HPDE6-E6E7 (cell line): ENCODE results near the gene UGCG.
A peak's percentile ranks its signal among the peaks of the same experiment; 100 is the strongest.
"Not testable (repeated sequence)": the region's sequence is repeated elsewhere in the genome, so short reads cannot be mapped to it uniquely, and the experiment has no call there.

Experiments used
- DNase-seq: peaks from one replicate; pipeline ENCODE4 v3.0.0; 2011; ENCODE audit warnings: missing footprints; ENCODE audit errors: extremely low spot score

UGCG gene

GRCh38 chr9:111890867-111891266 lies 5.7 kb upstream of the UGCG start:
- DNase-seq = not testable (repeated sequence)

GRCh38 chr9:111891910-111892499 lies 4.6 kb upstream of the UGCG start:
- peak; percentile 25 for DNase-seq

GRCh38 chr9:111896942-111897600 lies 457 bp downstream of the UGCG start:
- DNase-seq = peak; percentile 16

- no peak for DNase-seq
Observed at GRCh38 chr9:111897601-111898137, 1.1 kb downstream of the UGCG start.

GRCh38 chr9:111898331-111899096 lies 1.9 kb downstream of the UGCG start:
- no peak for DNase-seq

- DNase-seq = no peak
Observed at GRCh38 chr9:111900151-111900857, 3.7 kb downstream of the UGCG start.

GRCh38 chr9:111900858-111901612 lies 4.4 kb downstream of the UGCG start:
- DNase-seq = no peak

GRCh38 chr9:111902391-111903139 lies 6.0 kb downstream of the UGCG start:
- DNase-seq = no peak

- DNase-seq = not testable (repeated sequence)
Observed at GRCh38 chr9:111903535-111903934, 6.9 kb downstream of the UGCG start.

- DNase-seq = no peak
Observed at GRCh38 chr9:111904026-111904425, 7.4 kb downstream of the UGCG start.

GRCh38 chr9:111904891-111905291 lies 8.3 kb downstream of the UGCG start:
- DNase-seq = no peak

- DNase-seq = no peak
Observed at GRCh38 chr9:111907147-111907546, 10.5 kb downstream of the UGCG start.

- no peak for DNase-seq
Observed at GRCh38 chr9:111909444-111909843, 12.8 kb downstream of the UGCG start.

- no peak for DNase-seq
Observed at GRCh38 chr9:111910428-111910827, 13.8 kb downstream of the UGCG start.

- no peak for DNase-seq
Observed at GRCh38 chr9:111913159-111913558, 16.5 kb downstream of the UGCG start.

GRCh38 chr9:111914749-111915424 lies 18.3 kb downstream of the UGCG start:
- DNase-seq = no peak

GRCh38 chr9:111915425-111915758 lies 18.8 kb downstream of the UGCG start:
- DNase-seq = no peak

GRCh38 chr9:111916234-111916645 lies 19.6 kb downstream of the UGCG start:
- no peak for DNase-seq

- DNase-seq = no peak
Observed at GRCh38 chr9:111917201-111917600, 20.6 kb downstream of the UGCG start.

GRCh38 chr9:111917980-111918379 lies 21.4 kb downstream of the UGCG start:
- DNase-seq = no peak
